ENCODE data around the gene PGM1. TPM values are rescaled to one million over a fixed set of nuclear protein-coding genes. Genes with fewer than 3 reads are reported as not detected.

The PGM1 gene
- total and polyA plus RNA-seq, 2 of the 4 experiments (the other 2 are of a cell fraction), result 42.6 to 94.5 TPM

DNA sequence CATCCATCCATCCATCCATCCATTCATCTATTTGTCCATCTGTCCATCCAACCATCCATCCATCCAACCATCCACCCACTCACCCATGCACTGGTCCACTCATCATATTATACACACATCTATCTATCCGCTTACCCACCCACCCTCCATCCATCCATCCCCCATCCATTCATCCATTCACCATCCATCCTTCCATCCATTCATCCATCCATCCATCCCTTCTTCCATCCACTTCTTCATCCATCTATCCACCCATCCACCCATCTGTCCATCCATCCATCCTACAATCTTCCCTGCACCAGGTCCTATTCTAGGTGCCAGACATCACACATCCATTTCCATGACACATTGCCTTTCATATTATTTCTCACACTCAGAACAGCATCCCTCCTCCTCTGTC is 93.5 kb downstream of the PGM1 start:
- H3K4me2 ChIP-seq (ENCODE audit: low read depth, low read length), result no peak overlapping the region
- in situ Hi-C loops (cut with MboI; ENCODE audit: low sequenced_read_pairs), result no loop called here
- no peaks in the 10 kb centered on the region for H3K9me1 ChIP-seq (ENCODE audit: insufficient read depth, low read length)
- no peaks in the 10 kb centered on the region for H3K4me1 ChIP-seq (ENCODE audit: control insufficient read depth, insufficient read depth, low read length)
- H4K20me1 ChIP-seq (ENCODE audit: insufficient read depth, low read length), result no peaks in the 10 kb centered on the region
- dilution Hi-C loops (cut with HindIII; ENCODE audit: low sequenced_read_pairs, unreplicated experiment), result no loop called here
- peaks cover 2% of the 10 kb centered on the region; the same call in 1 of the 2 replicates for H3K27me3 ChIP-seq (ENCODE audit: control insufficient read depth, insufficient read depth, low read length)
- H2AFZ ChIP-seq (replicated peaks; ENCODE audit: low read length, poor library complexity), result no peak overlapping the region
- no peak overlapping the region for H2BK120ac ChIP-seq (ENCODE audit: low read depth, low read length)
- DNase-seq, result no peak
- no peak overlapping the region for H4K91ac ChIP-seq (ENCODE audit: insufficient read depth, low read depth, low read length)
- H3K14ac ChIP-seq (replicated peaks; ENCODE audit: low read depth, low read length), result no peak overlapping the region
- H3K23ac ChIP-seq (ENCODE audit: low read depth, low read length), result no peak overlapping the region
- H2BK5ac ChIP-seq (ENCODE audit: low read depth, low read length, poor library complexity, severe bottlenecking), result no peak overlapping the region
- no peaks in the 10 kb centered on the region for H3K79me1 ChIP-seq (ENCODE audit: low read depth in 1 of 2, low read length in 2 of 2)
- H3K4ac ChIP-seq (ENCODE audit: low read depth, low read length), result no peak overlapping the region
- TF ChIP-seq RCOR1 (IDR thresholded peaks at IDR 0.05; ENCODE audit: insufficient replicate concordance, low read length) (no peak), MAZ (IDR thresholded peaks at IDR 0.05; ENCODE audit: borderline replicate concordance, low read depth, low read length) (no peak), RAD21 (IDR thresholded peaks at IDR 0.05; ENCODE audit: low read length) (no peak), FOS (IDR thresholded peaks at IDR 0.05; ENCODE audit: low read depth, low read length) (no peak)
- TF ChIP-seq, protein P1, sequence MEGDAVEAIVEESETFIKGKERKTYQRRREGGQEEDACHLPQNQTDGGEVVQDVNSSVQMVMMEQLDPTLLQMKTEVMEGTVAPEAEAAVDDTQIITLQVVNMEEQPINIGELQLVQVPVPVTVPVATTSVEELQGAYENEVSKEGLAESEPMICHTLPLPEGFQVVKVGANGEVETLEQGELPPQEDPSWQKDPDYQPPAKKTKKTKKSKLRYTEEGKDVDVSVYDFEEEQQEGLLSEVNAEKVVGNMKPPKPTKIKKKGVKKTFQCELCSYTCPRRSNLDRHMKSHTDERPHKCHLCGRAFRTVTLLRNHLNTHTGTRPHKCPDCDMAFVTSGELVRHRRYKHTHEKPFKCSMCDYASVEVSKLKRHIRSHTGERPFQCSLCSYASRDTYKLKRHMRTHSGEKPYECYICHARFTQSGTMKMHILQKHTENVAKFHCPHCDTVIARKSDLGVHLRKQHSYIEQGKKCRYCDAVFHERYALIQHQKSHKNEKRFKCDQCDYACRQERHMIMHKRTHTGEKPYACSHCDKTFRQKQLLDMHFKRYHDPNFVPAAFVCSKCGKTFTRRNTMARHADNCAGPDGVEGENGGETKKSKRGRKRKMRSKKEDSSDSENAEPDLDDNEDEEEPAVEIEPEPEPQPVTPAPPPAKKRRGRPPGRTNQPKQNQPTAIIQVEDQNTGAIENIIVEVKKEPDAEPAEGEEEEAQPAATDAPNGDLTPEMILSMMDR (conservative IDR thresholded peaks at IDR 0.05; ENCODE audit: low read depth, low read length), result no peak
- no peak overlapping the region for H2BK20ac ChIP-seq (ENCODE audit: low read depth, low read length)
- no peaks in the 10 kb centered on the region for H3K9me3 ChIP-seq (ENCODE audit: control insufficient read depth, insufficient read depth, low read length)
- H2BK15ac ChIP-seq (ENCODE audit: low read depth, low read length), result no peak overlapping the region
- no peak overlapping the region for H3K4me3 ChIP-seq (ENCODE audit: insufficient read depth, low read depth, low read length)
- no peak overlapping the region for H3K18ac ChIP-seq (ENCODE audit: low read depth, low read length)
- no peak overlapping the region for H4K8ac ChIP-seq (ENCODE audit: low read depth in 2 of 2, low read length in 2 of 2)
- H3K36me3 ChIP-seq (ENCODE audit: control insufficient read depth, insufficient read depth, low read length), result no peaks in the 10 kb centered on the region
- POLR2A ChIA-PET (ENCODE audit: unreplicated experiment), result no interaction called here
- BruUV-seq (replicated peaks), result no TSS peak
- no peak overlapping the region for H3K27ac ChIP-seq (ENCODE audit: insufficient read depth, low read length)
- intact Hi-C loops (cut with micrococcal nuclease), result no loop called here
- H4K5ac ChIP-seq (ENCODE audit: low read depth, low read length), result no peak overlapping the region
- no peak overlapping the region for H2AK5ac ChIP-seq (ENCODE audit: low read depth, low read length)
- no peak for ATAC-seq (ENCODE audit: low read depth)
- no peak overlapping the region for H3K56ac ChIP-seq (ENCODE audit: extremely low read depth, insufficient read depth, low read length)
- 93 to 100% methylated on average over 1 of the region's 1 CpG for WGBS, 2 experiments (ENCODE audit: extremely low coverage in 2 of 2, insufficient read length in 1 of 2)
- H3K9ac ChIP-seq (ENCODE audit: low read depth, low read length), result no peak overlapping the region
- CTCF ChIA-PET, result interaction anchor here (0.6 to 0.7 kb wide), 2 partner anchors 70 to 87 kb away, joined by 4 read pairs; no protein-coding TSS in a partner anchor
- H2AK9ac ChIP-seq (replicated peaks; ENCODE audit: low read depth, low read length, poor library complexity), result no peak overlapping the region

All from IMR-90 (cell line).